Renal cortex interstitium (tissue), 15 donors: Measurements from ENCODE around the gene GALNT6. TPM values are rescaled to one million over a fixed set of nuclear protein-coding genes. Genes with fewer than 3 reads are reported as not detected.

Experiments
- DNase-seq, 11 donors: peaks; one replicate each; pipeline ENCODE4 v3.0.0-alpha.2; 2013; ENCODE audit warnings: low read depth in 9 of 11, low spot score in 4 of 11; ENCODE audit errors: extremely low read depth in 1 of 11
- long read RNA-seq, 16 experiments: transcript quantifications; one replicate each; lab custom pipeline, GENCODE V29; 2026
- polyA plus RNA-seq, 3 donors: library from polyadenylated mRNA; unstranded; fragments of 120-200 nt; gene quantifications; one replicate each; pipeline ENCODE4 v1.2.1, GENCODE V29; 2013; ENCODE audit not compliant: insufficient read length in 3 of 3

GALNT6 gene
- polyA plus RNA-seq: 1 to 10 TPM; 5.0 to 7.0 (median 5.8) TPM
- long read RNA-seq, donor 1, partial matches to known transcripts: 0 of 2 reads
- long read RNA-seq, donor 1, other reads (novel, unspliced or antisense): 0 of 2 reads
- long read RNA-seq, donor 2: 0 reads
- long read RNA-seq, donor 3: 0 reads
- long read RNA-seq, donor 4: 0 reads
- long read RNA-seq, donor 5: 0 reads
- long read RNA-seq, donor 6: 0 reads
- long read RNA-seq, donor 7: 0 reads
- long read RNA-seq, donor 8, partial matches to known transcripts: 0 of 2 reads
- long read RNA-seq, donor 8, other reads (novel, unspliced or antisense): 0 of 2 reads
- long read RNA-seq, donor 9: 0 reads
- long read RNA-seq, donor 10: 0 reads
- long read RNA-seq, donor 11: 0 reads
- long read RNA-seq, donor 12: 0 reads
- long read RNA-seq, donor 13: 0 reads
- long read RNA-seq, donor 14, partial matches to known transcripts: 0 of 1 reads
- long read RNA-seq, donor 14, other reads (novel, unspliced or antisense): 0 of 1 reads
- long read RNA-seq, donor 15, partial matches to known transcripts: 0 of 1 reads
- long read RNA-seq, donor 15, other reads (novel, unspliced or antisense): 0 of 1 reads
- long read RNA-seq, donor 16, partial matches to known transcripts: 0 of 1 reads
- long read RNA-seq, donor 16, other reads (novel, unspliced or antisense): 0 of 1 reads

DNA sequence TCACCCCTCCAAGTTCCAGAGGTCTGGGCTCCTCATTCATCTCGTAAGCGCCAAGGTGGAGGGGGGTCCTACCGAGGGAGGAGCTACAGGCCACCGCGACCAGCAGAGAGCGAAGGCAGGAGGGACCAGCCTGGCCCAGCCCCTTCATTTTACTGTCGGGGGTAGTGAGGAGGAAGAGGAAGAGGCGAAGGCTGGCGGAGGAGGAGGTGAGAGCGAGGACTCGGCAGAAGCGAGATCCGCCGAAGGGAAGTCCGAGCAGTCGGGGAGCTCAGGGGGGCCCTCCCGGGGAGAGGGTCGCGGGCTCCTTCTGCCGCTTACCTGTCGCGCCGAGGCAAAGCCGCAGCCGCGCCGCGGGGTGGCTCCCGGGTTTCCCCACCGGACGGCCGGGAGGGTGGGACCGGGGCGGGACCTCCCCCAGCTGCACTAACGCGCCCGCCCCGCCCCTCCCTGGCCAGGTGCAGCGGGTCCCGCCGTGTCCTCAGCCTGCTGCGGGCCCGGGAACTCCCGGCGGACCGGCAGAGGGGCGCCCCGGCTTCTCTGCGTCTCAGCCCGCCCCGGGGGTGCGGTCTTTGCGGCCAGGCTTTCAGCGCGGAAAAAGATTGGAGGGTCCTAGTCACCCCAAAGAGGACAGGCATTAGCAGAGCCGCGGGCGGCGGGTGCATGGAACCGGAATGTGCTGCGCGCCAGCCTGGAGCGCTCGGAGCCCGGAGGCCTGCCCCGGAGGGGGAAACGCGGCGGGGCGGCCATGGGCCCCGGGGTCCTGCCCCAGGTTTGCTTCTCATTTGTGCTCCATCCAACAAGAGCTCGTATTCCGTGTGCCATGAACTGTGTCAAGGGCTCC, at the start of gene GALNT6:
TSS of gene GALNT6 (minus strand) at position 124 of the 841 bp plus-strand sequence. CDS start 11,625 bp downstream, outside the sequence.
- peak in 2 of 11 donors; percentile 23 to 35 for DNase-seq

GRCh38 chr12:51439330-51439729, 48.1 kb upstream of the GALNT6 start:
- no peak for DNase-seq

- DNase-seq: no peak
These were observed 46.2 kb upstream of the GALNT6 start for GRCh38 chr12:51437431-51437830.

- DNase-seq: no peak
These were observed 43.1 kb upstream of the GALNT6 start for GRCh38 chr12:51434305-51434704.

DNA sequence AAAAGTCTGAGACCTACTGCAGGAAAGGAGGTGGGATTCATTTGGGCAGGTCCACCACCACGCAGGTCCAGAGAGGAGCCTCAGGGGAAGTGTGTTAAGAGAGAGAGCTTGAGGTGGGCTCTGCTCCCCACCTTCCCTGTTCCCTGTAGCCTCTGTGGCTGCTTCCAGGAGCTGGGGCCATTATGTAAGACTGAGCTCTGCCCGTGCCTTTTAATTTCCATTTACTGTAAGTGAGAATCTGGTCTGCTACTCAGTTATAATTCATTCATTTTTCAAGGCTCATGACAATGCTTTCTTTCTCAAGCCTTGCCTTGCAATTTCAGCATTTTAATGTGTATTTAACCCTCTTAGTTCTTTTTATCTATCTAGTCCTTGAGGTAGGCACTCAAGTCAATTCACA, 41.7 kb upstream of the GALNT6 start:
- DNase-seq: no peak

- DNase-seq: no peak
These were observed 39.1 kb upstream of the GALNT6 start for GRCh38 chr12:51430196-51430895.

GRCh38 chr12:51429700-51430099, 38.5 kb upstream of the GALNT6 start:
- no peak for DNase-seq

- no peak for DNase-seq
These were observed 37.0 kb upstream of the GALNT6 start for GRCh38 chr12:51428256-51428655.

DNA sequence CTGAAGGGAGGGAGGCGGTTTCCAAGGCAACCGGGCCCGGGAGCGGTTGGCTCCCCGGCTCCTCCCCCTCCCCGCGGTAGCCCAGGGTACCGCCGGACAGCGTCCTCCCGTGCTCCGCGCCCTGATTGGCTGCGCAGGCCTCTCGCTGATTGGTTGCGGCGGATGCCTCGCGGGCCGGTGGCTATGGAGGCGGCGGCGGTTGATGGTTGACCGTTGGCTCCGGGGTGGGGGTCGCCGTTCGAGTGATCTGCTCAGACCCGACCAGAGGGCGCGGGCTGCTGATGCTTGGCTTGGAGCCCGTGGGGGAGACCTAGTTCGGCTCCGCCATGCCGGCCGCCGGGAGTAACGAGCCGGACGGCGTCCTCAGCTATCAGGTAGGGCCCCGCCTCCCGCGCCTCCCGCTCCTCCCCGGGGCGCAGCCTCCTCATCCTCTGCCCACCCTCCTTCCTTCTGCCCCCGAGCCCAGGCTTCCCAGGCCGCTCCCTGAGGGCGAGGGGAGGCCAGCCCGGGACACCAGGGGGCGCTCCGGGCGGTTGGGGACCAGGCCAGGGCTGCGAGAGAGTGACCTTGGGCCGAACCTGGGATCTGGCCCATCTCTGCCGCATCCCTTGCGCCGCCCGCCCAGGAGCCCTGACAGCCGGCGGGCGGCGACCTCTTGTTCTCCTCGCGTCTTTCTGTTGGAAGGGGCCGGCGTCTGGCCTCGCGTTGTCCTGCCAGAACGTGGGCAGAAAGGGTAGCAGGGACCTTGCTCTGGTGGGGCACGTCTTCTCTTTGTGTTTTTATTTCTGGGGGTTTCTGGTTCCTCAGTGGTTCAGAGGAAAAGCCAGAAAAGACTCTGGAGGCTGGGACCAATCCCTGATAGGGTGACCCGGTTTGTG, 33.7 kb upstream of the GALNT6 start, which contains the start of gene SLC4A8:
TSS of gene SLC4A8 (plus strand) at position 170 of the 878 bp plus-strand sequence. CDS start at position 327, 157 bp downstream.
- peak; percentile 72 to 93 (median 88) for DNase-seq

- DNase-seq: no peak
These were observed 33.0 kb upstream of the GALNT6 start for GRCh38 chr12:51424094-51424661.

GRCh38 chr12:51421266-51421884, 30.2 kb upstream of the GALNT6 start:
- DNase-seq: peak; percentile 35 to 70 (median 52)

DNA sequence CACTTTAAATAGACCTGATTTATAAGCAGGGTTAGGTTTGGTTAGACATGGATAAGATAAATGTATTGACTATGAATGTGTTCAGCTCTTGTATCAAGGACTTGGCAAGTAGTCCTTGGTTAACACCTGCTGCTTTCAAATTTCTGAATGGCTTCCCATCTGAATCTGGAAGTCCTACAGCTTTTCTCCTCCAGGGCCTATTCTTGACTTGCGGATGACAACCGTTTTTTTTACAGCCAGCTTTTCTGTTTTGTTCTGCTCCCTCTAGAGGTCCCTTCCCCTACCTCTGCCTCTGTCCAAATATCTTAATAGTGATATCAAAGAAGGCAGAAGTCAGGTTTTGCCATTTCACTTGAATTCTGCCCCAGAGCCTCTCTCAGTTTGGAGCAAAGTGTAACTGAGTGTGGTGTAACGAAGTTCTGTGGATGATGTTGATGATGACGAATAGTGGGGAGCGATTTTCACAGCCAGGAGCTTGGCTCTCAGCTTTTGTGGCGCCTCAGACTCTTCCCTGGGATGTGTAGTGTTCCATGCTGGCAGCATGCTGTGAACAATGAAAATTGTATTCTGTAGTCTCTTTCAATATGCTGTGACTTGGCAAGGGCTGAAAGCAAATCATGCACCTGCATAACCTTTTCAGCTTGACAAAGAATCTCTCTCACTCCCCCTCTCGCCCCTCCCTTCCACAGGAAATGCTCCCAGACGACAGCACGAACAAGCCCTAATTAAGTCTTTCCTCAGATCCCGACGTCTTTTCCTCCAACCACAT, 28.4 kb upstream of the GALNT6 start:
- no peak for DNase-seq

GRCh38 chr12:51417826-51418225, 26.6 kb upstream of the GALNT6 start:
- DNase-seq: no peak

DNA sequence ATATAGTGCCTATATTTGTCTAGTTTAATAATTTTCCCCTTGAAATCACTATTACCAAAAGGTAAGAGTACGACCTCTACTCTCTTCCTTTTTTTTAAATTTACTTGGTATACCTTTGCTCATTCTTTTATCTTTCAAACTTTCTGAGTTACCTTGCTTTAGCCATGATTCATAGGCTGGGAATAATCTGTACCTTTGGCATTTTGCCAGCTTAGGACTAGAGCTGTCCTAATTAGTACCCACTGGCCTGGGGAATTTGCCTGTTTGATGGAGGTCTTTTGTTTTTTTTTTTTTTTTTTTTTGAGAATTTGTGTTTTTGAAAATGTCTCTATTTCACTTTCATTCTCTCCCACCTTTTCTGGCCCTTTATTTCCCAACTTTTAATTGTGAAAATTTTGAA, 24.7 kb upstream of the GALNT6 start:
- DNase-seq: no peak

- DNase-seq: no peak
These were observed 22.6 kb upstream of the GALNT6 start for GRCh38 chr12:51413791-51414190.

GRCh38 chr12:51413149-51413548, 21.9 kb upstream of the GALNT6 start:
- DNase-seq: no peak
